Hepatocyte (in vitro differentiated cells): ENCODE results near the gene MYBPH. TPM values are rescaled to one million over a fixed set of nuclear protein-coding genes. Genes with fewer than 3 reads are reported as not detected.

Experiments used
- DNase-seq: peaks from one replicate; pipeline ENCODE4 v3.0.0-alpha.2; 2016; ENCODE audit warnings: low spot score
- H2AFZ ChIP-seq: fragments of 200-600 bp; sonication (generic); 2 replicates; pipeline ENCODE4 v1.6.0; 2016; ENCODE audit warnings: antibody characterized with exemption, mild to moderate bottlenecking
- H3K27ac ChIP-seq: fragments of 200-600 bp; sonication (generic); 2 replicates; pipeline ENCODE4 v1.5.1; 2016; ENCODE audit warnings: mild to moderate bottlenecking
- H3K27me3 ChIP-seq: fragments of 200-600 bp; sonication (generic); 2 replicates; pipeline ENCODE4 v1.6.1; 2016
- H3K36me3 ChIP-seq: fragments of 200-600 bp; sonication (generic); replicated peaks from 2 replicates; pipeline ENCODE4 v1.5.1; 2016; ENCODE audit warnings: low read depth; ENCODE audit not compliant: insufficient read depth
- H3K4me1 ChIP-seq: fragments of 200-600 bp; sonication (generic); 2 replicates; pipeline ENCODE4 v1.5.1; 2016; ENCODE audit warnings: mild to moderate bottlenecking, moderate library complexity; ENCODE audit not compliant: insufficient read depth
- H3K4me2 ChIP-seq: fragments of 200-600 bp; sonication (generic); 2 replicates; pipeline ENCODE4 v1.6.0; 2016
- H3K4me3 ChIP-seq: fragments of 200-600 bp; sonication (generic); 2 replicates; pipeline ENCODE4 v1.5.1; 2016; ENCODE audit warnings: mild to moderate bottlenecking
- H3K79me2 ChIP-seq: fragments of 200-600 bp; sonication (generic); 2 replicates; pipeline ENCODE4 v1.6.0; 2017; ENCODE audit warnings: mild to moderate bottlenecking
- H3K9me2 ChIP-seq: fragments of 200-600 bp; sonication (generic); replicated peaks from 2 replicates; pipeline ENCODE4 v1.6.0; 2017; ENCODE audit warnings: mild to moderate bottlenecking; ENCODE audit not compliant: insufficient read depth
- H3K9me3 ChIP-seq: fragments of 200-600 bp; sonication (generic); 2 replicates; pipeline ENCODE4 v1.5.1; 2016; ENCODE audit warnings: low read depth, mild to moderate bottlenecking
- H4K20me1 ChIP-seq: fragments of 200-600 bp; sonication (generic); 2 replicates; pipeline ENCODE4 v1.6.0; 2016; ENCODE audit warnings: mild to moderate bottlenecking; ENCODE audit not compliant: insufficient read depth, poor library complexity, severe bottlenecking
- CTCF ChIP-seq: fragments of 200-600 bp; sonication (generic); IDR thresholded peaks from 2 replicates; pipeline ENCODE4 v1.5.1; 2016; ENCODE audit warnings: antibody characterized with exemption, mild to moderate bottlenecking; ENCODE audit not compliant: poor library complexity
- EZH2 ChIP-seq: fragments of 200-600 bp; sonication (generic); IDR thresholded peaks from 2 replicates; pipeline ENCODE4 v1.6.1; 2016; ENCODE audit warnings: antibody characterized with exemption, mild to moderate bottlenecking, borderline replicate concordance
- EZH2phosphoT487 ChIP-seq: fragments of 200-600 bp; sonication (generic); IDR thresholded peaks from one replicate; pipeline ENCODE4 v1.6.1; 2018; ENCODE audit warnings: antibody characterized with exemption, mild to moderate bottlenecking, low read depth, moderate library complexity; ENCODE audit not compliant: unreplicated experiment, severe bottlenecking
- WGBS: methylation state at CpG from one replicate; pipeline ENCODE4 v1.1.6; 2016; ENCODE audit warnings: low lambda C conversion rate; ENCODE audit errors: missing lambda C conversion rate; 5-methylcytosine and 5-hydroxymethylcytosine counted together
- polyA plus RNA-seq: library from polyadenylated mRNA; unstranded; fragments of >200 nt; fragmentation: Nextera tagmentation; extraction: Ambion mirVana; gene quantifications from 2 replicates; pipeline ENCODE4 v1.2.1, GENCODE V29; 2016
- total RNA-seq: library from RNA; depleted of rRNA; stranded (reverse); fragments of >200 nt; gene quantifications from 2 replicates; pipeline ENCODE4 v1.2.3, GENCODE V29; 2014

MYBPH gene
- total and polyA plus RNA-seq, 2 experiments from 2014 or later, result 0.70 TPM; not detected in 1

GRCh38 chr1:203145321-203146041 lies 30.1 kb downstream of the MYBPH start:
- Histone ChIP-seq H3K27me3 (no peaks in the 10 kb centered on the region), H3K4me1 (no peaks in the 10 kb centered on the region), H3K9me2 (no peaks in the 10 kb centered on the region), H3K4me3 (no peak overlapping the region), H4K20me1 (no peaks in the 10 kb centered on the region), H3K36me3 (no peaks in the 10 kb centered on the region), H2AFZ (no peak overlapping the region), H3K9me3 (no peaks in the 10 kb centered on the region), H3K79me2 (no peaks in the 10 kb centered on the region), H3K27ac (no peak overlapping the region), H3K4me2 (no peak overlapping the region)
- TF ChIP-seq EZH2phosphoT487, result no peak
- no peak for TF ChIP-seq CTCF
- no peak for TF ChIP-seq EZH2
- WGBS, result 89% methylated on average over 13 of the region's 13 CpGs
- DNase-seq, result no peak

GRCh38 chr1:203144661-203145060 lies 31.0 kb downstream of the MYBPH start:
- Histone ChIP-seq H3K9me3 (no peaks in the 10 kb centered on the region), H3K4me3 (no peak overlapping the region), H3K27me3 (no peaks in the 10 kb centered on the region), H3K36me3 (no peaks in the 10 kb centered on the region), H3K4me1 (no peaks in the 10 kb centered on the region), H2AFZ (no peak overlapping the region), H3K27ac (no peak overlapping the region), H3K79me2 (no peaks in the 10 kb centered on the region), H3K9me2 (no peaks in the 10 kb centered on the region), H3K4me2 (no peak overlapping the region), H4K20me1 (no peaks in the 10 kb centered on the region)
- TF ChIP-seq EZH2phosphoT487 (no peak), EZH2 (no peak), CTCF (no peak)
- no peak for DNase-seq
- WGBS, result 62% methylated on average over 6 of the region's 6 CpGs

DNA sequence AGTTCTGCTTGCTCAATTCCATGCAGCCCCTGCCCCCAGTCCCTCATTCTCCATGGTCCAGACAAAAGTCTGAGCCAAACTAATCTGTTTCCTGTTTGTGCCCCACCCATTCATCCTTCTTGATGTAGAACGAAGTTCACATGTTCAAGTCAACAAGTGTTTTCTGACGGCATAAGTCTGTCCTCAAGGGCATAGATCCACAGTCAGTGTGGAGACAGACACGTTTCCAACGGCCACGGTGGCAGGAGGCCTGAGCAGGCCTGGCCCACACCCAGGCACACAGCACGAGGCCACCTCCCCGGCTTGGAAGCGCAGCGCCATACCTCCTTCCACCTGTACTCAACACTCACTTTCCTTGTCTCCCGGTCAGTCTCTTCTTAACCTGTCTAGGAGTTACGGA lies 32.0 kb downstream of the MYBPH start:
- no peaks in the 10 kb centered on the region for H3K36me3 ChIP-seq
- 86% methylated on average over 11 of the region's 11 CpGs for WGBS
- no peaks in the 10 kb centered on the region for H3K4me1 ChIP-seq
- H2AFZ ChIP-seq, result no peak overlapping the region
- no peak for DNase-seq
- H4K20me1 ChIP-seq, result no peaks in the 10 kb centered on the region
- TF ChIP-seq EZH2phosphoT487 (no peak), CTCF (no peak), EZH2 (no peak)
- H3K4me3 ChIP-seq, result no peak overlapping the region
- no peak overlapping the region for H3K27ac ChIP-seq
- no peak overlapping the region for H3K4me2 ChIP-seq
- H3K9me3 ChIP-seq, result no peaks in the 10 kb centered on the region
- H3K79me2 ChIP-seq, result no peaks in the 10 kb centered on the region
- no peaks in the 10 kb centered on the region for H3K9me2 ChIP-seq
- no peaks in the 10 kb centered on the region for H3K27me3 ChIP-seq
